ENCODE data around the gene KIF3A. TPM values are rescaled to one million over a fixed set of nuclear protein-coding genes. Genes with fewer than 3 reads are reported as not detected.

The KIF3A gene
- total RNA-seq, 1 donor from 2014 or later = 33.6 TPM

GRCh38 chr5:132765311-132766019, 28.1 kb upstream of the KIF3A start:
- TF ChIP-seq CTCF (IDR thresholded peaks at IDR 0.05; ENCODE audit: unreplicated experiment) = no peak
- no peak overlapping the region for H3K4me3 Mint-ChIP-seq (ENCODE audit: low read depth)
- H3K9me3 Mint-ChIP-seq (ENCODE audit: low read depth) = no peaks in the 10 kb centered on the region
- peaks cover 11% of the 10 kb centered on the region for H3K36me3 Mint-ChIP-seq (ENCODE audit: insufficient read depth)
- no peaks in the 10 kb centered on the region for H3K27me3 Mint-ChIP-seq
- DNase-seq (ENCODE audit: low spot score, unreplicated experiment) = no peak
- no peak overlapping the region for H3K27ac Mint-ChIP-seq
- H3K4me1 Mint-ChIP-seq (ENCODE audit: low read depth) = no peaks in the 10 kb centered on the region

- Mint-ChIP-seq H3K4me3 (ENCODE audit: low read depth) (no peak overlapping the region), H3K4me1 (ENCODE audit: low read depth) (no peaks in the 10 kb centered on the region), H3K27ac (no peak overlapping the region), H3K36me3 (ENCODE audit: insufficient read depth) (peaks cover 12% of the 10 kb centered on the region), H3K9me3 (ENCODE audit: low read depth) (no peaks in the 10 kb centered on the region), H3K27me3 (no peaks in the 10 kb centered on the region)
- no peak for TF ChIP-seq CTCF (IDR thresholded peaks at IDR 0.05; ENCODE audit: unreplicated experiment)
- DNase-seq (ENCODE audit: low spot score, unreplicated experiment) = no peak
These were observed 27.4 kb upstream of the KIF3A start for GRCh38 chr5:132764671-132765238.

- DNase-seq (ENCODE audit: low spot score, unreplicated experiment) = no peak
- H3K9me3 Mint-ChIP-seq (ENCODE audit: low read depth) = no peaks in the 10 kb centered on the region
- TF ChIP-seq CTCF (IDR thresholded peaks at IDR 0.05; ENCODE audit: unreplicated experiment) = no peak
These were observed 26.7 kb upstream of the KIF3A start for GRCh38 chr5:132764051-132764450.

GRCh38 chr5:132763181-132764036, 26.1 kb upstream of the KIF3A start:
- TF ChIP-seq CTCF (IDR thresholded peaks at IDR 0.05; ENCODE audit: unreplicated experiment) = no peak
- Mint-ChIP-seq H3K36me3 (ENCODE audit: insufficient read depth) (peaks cover 12% of the 10 kb centered on the region), H3K9me3 (ENCODE audit: low read depth) (no peaks in the 10 kb centered on the region), H3K4me1 (ENCODE audit: low read depth) (no peaks in the 10 kb centered on the region), H3K4me3 (ENCODE audit: low read depth) (no peak overlapping the region), H3K27me3 (no peaks in the 10 kb centered on the region), H3K27ac (no peak overlapping the region)
- no peak for DNase-seq (ENCODE audit: low spot score, unreplicated experiment)

More at GRCh38 chr5:132764051-132764450, 26.7 kb upstream of the KIF3A start:
- Mint-ChIP-seq H3K36me3 (ENCODE audit: insufficient read depth) (peaks cover 12% of the 10 kb centered on the region), H3K4me3 (ENCODE audit: low read depth) (no peak overlapping the region), H3K27ac (no peak overlapping the region), H3K27me3 (no peaks in the 10 kb centered on the region), H3K4me1 (ENCODE audit: low read depth) (no peaks in the 10 kb centered on the region)

GRCh38 chr5:132762246-132763000, 25.1 kb upstream of the KIF3A start:
- Mint-ChIP-seq H3K27ac (no peak overlapping the region), H3K4me3 (ENCODE audit: low read depth) (no peak overlapping the region), H3K4me1 (ENCODE audit: low read depth) (no peaks in the 10 kb centered on the region), H3K9me3 (ENCODE audit: low read depth) (no peaks in the 10 kb centered on the region), H3K27me3 (no peaks in the 10 kb centered on the region), H3K36me3 (ENCODE audit: insufficient read depth) (peaks cover 16% of the 10 kb centered on the region)
- TF ChIP-seq CTCF (IDR thresholded peaks at IDR 0.05; ENCODE audit: unreplicated experiment) = no peak
- no peak for DNase-seq (ENCODE audit: low spot score, unreplicated experiment)

Data from progenitor cell of endocrine pancreas (in vitro differentiated cells).